Calu3 (cell line): ENCODE results near the gene PAPOLA. TPM values are rescaled to one million over a fixed set of nuclear protein-coding genes. Genes with fewer than 3 reads are reported as not detected.
A peak's percentile ranks its signal among the peaks of the same experiment; 100 is the strongest.

Source experiments
- BruUV-seq: library from RNA; stranded (reverse); fragments of 400-500 nt; replicated peaks from 2 replicates; lab custom pipeline; 2021; lab: Mats Ljungman, UMichigan
- CTCF ChIA-PET: fragments of 300-600 bp; sonication (Branson Sonifier 250); formaldehyde crosslinking; loops from one replicate; lab custom pipeline; 2022; ENCODE audit warnings: antibody characterized with exemption; lab: Charles Lee
- DNase-seq: peaks from one replicate; pipeline ENCODE4 v3.0.0; 2022
- H3K27ac Mint-ChIP-seq: one replicate; pipeline ENCODE4 v1.8.0; 2022; ENCODE audit warnings: mixed read lengths; ENCODE audit not compliant: unreplicated experiment
- H3K27me3 Mint-ChIP-seq: one replicate; pipeline ENCODE4 v1.8.0; 2022; ENCODE audit warnings: mixed read lengths; ENCODE audit not compliant: unreplicated experiment
- H3K36me3 Mint-ChIP-seq: one replicate; pipeline ENCODE4 v1.8.0; 2022; ENCODE audit warnings: mild to moderate bottlenecking, moderate library complexity, mixed read lengths; ENCODE audit not compliant: insufficient read depth, unreplicated experiment
- H3K4me1 Mint-ChIP-seq: one replicate; pipeline ENCODE4 v1.8.0; 2022; ENCODE audit warnings: mild to moderate bottlenecking, low read depth, mixed read lengths; ENCODE audit not compliant: unreplicated experiment
- H3K4me3 Mint-ChIP-seq: one replicate; pipeline ENCODE4 v1.8.0; 2022; ENCODE audit warnings: mild to moderate bottlenecking, low read depth, moderate library complexity, mixed read lengths; ENCODE audit not compliant: unreplicated experiment
- H3K9me3 Mint-ChIP-seq: one replicate; pipeline ENCODE4 v1.8.0; 2022; ENCODE audit warnings: low read depth, mixed read lengths; ENCODE audit not compliant: unreplicated experiment
- CTCF ChIP-seq: fragments of 200-600 bp; IDR thresholded peaks from one replicate; pipeline ENCODE4 v1.8.0; 2022; ENCODE audit warnings: antibody characterized with exemption; ENCODE audit not compliant: unreplicated experiment
- intact Hi-C: fragments of 100-400 bp; cut with micrococcal nuclease; formaldehyde crosslinking; loops from one replicate; pipeline ENCODE4 v1.10.0; 2022; ENCODE audit not compliant: unreplicated experiment
- total RNA-seq: library from RNA; stranded (reverse); gene quantifications from 2 replicates; pipeline ENCODE4 v1.2.3, GENCODE V29; 2022

PAPOLA gene
- total RNA-seq, 1 experiment from 2014 or later = 205 TPM

- Mint-ChIP-seq H3K9me3 (no peaks in the 10 kb centered on the region), H3K36me3 (no peaks in the 10 kb centered on the region), H3K4me3 (no peak overlapping the region), H3K4me1 (no peaks in the 10 kb centered on the region), H3K27ac (no peak overlapping the region), H3K27me3 (peaks cover 13% of the 10 kb centered on the region)
- DNase-seq = no peak
- CTCF ChIA-PET = no interaction called here
- intact Hi-C loops = loop anchor here (5.0 kb wide), 2 partner anchors 85 to 270 kb away; no protein-coding TSS in a partner anchor
- BruUV-seq = no TSS peak
- TF ChIP-seq CTCF = no peak
Measured at GRCh38 chr14:96582411-96582961, 80.3 kb downstream of the PAPOLA start.

- Mint-ChIP-seq H3K27me3 (peaks cover 13% of the 10 kb centered on the region), H3K4me1 (no peaks in the 10 kb centered on the region), H3K36me3 (no peaks in the 10 kb centered on the region), H3K9me3 (no peaks in the 10 kb centered on the region), H3K27ac (no peak overlapping the region), H3K4me3 (no peak overlapping the region)
- intact Hi-C loops = loop anchor here (5.0 kb wide), 2 partner anchors 84 to 269 kb away; no protein-coding TSS in a partner anchor
- no peak for TF ChIP-seq CTCF
- no TSS peak for BruUV-seq
- CTCF ChIA-PET = interaction anchor here (1.4 kb wide), 1 partner anchor 158 kb away, joined by 4 read pairs; no protein-coding TSS in a partner anchor
- DNase-seq = no peak
Measured at GRCh38 chr14:96582995-96583394, 80.8 kb downstream of the PAPOLA start.

- H3K4me3 Mint-ChIP-seq = no peak overlapping the region
- H3K9me3 Mint-ChIP-seq = no peaks in the 10 kb centered on the region
- CTCF ChIA-PET = interaction anchor here (1.4 kb wide), 1 partner anchor 158 kb away, joined by 4 read pairs; no protein-coding TSS in a partner anchor
- DNase-seq = no peak
- H3K27ac Mint-ChIP-seq = no peak overlapping the region
- peaks cover 13% of the 10 kb centered on the region for H3K27me3 Mint-ChIP-seq
- intact Hi-C loops = loop anchor here (1.0 to 5.0 kb wide), 3 partner anchors 84 to 269 kb away; no protein-coding TSS in a partner anchor
- H3K36me3 Mint-ChIP-seq = no peaks in the 10 kb centered on the region
- no peaks in the 10 kb centered on the region for H3K4me1 Mint-ChIP-seq
- no TSS peak for BruUV-seq
- TF ChIP-seq CTCF = no peak
Measured at GRCh38 chr14:96583569-96584041, 81.4 kb downstream of the PAPOLA start.

GRCh38 chr14:96584199-96584906 lies 82.2 kb downstream of the PAPOLA start:
- BruUV-seq = no TSS peak
- intact Hi-C loops = loop anchor here (1.0 to 5.0 kb wide), 3 partner anchors 83 to 268 kb away; no protein-coding TSS in a partner anchor
- Mint-ChIP-seq H3K27me3 (peaks cover 13% of the 10 kb centered on the region), H3K27ac (no peak overlapping the region), H3K4me3 (no peak overlapping the region), H3K9me3 (no peaks in the 10 kb centered on the region), H3K36me3 (no peaks in the 10 kb centered on the region), H3K4me1 (no peaks in the 10 kb centered on the region)
- TF ChIP-seq CTCF = peak; percentile 38
- DNase-seq = peak; percentile 70
- CTCF ChIA-PET = interaction anchor here (1.4 kb wide), 1 partner anchor 157 kb away, joined by 4 read pairs; no protein-coding TSS in a partner anchor
